Body of pancreas (tissue), 4 donors: ENCODE data around the gene ANKRD33B. TPM values are rescaled to one million over a fixed set of nuclear protein-coding genes. Genes with fewer than 3 reads are reported as not detected.

Experiments
- ATAC-seq: fragments of 150-250 bp; one replicate; pipeline ENCODE4 v1.9.1; 2016
- DNase-seq, 4 donors: peaks; one replicate each; pipeline ENCODE4 v3.0.0-alpha.2; 2019
- H3K27ac ChIP-seq, 4 donors: fragments of 200-600 bp; sonication (generic); 1 replicate in 3 of 4; 2 replicates in 1 of 4; pipeline versions ENCODE4 v1.5.1 to v1.6.1; 2016 to 2019; ENCODE audit warnings: mild to moderate bottlenecking in 1 of 4, mixed read lengths in 1 of 4, moderate library complexity in 1 of 4
- H3K27me3 ChIP-seq, 2 donors: fragments of 200-600 bp; sonication (generic); one replicate each; pipeline ENCODE4 v1.6.0; 2016; ENCODE audit warnings: mild to moderate bottlenecking in 1 of 2
- H3K36me3 ChIP-seq, 2 donors: fragments of 200-600 bp; sonication (generic); replicated peaks in 1 of 2; 2 replicates each; pipeline ENCODE4 v1.5.1; 2016; ENCODE audit warnings: low read depth in 2 of 2; ENCODE audit not compliant: insufficient read depth in 1 of 2
- H3K4me1 ChIP-seq: fragments of 200-600 bp; sonication (generic); one replicate; pipeline ENCODE4 v1.6.0; 2016
- H3K4me3 ChIP-seq, 2 donors: fragments of 200-600 bp; sonication (generic); 1 replicate in 1 of 2; 2 replicates in 1 of 2; pipeline ENCODE4 v1.5.1; 2016 to 2019
- H3K9me3 ChIP-seq, 3 donors: fragments of 200-600 bp; sonication (generic); 1 replicate in 2 of 3; 2 replicates in 1 of 3; pipeline ENCODE4 v1.5.1; 2016
- CTCF ChIP-seq, 7 experiments: fragments of 450-650 bp in 4 of 7; fragments of 200-600 bp in 3 of 7; sonication (generic) in 3 of 7; IDR thresholded peaks; one replicate each; pipeline ENCODE4 v1.5.1; 2016 to 2019; ENCODE audit warnings: antibody characterized with exemption in 7 of 7
- POLR2A ChIP-seq, 3 donors: fragments of 450-650 bp; IDR thresholded peaks; one replicate each; pipeline ENCODE4 v1.6.1; 2016; ENCODE audit warnings: antibody characterized with exemption in 3 of 3, mild to moderate bottlenecking in 2 of 3
- WGBS, 2 donors: methylation state at CpG; one replicate each; pipeline ENCODE4 v1.1.5; 2017; 5-methylcytosine and 5-hydroxymethylcytosine counted together
- intact Hi-C: fragments of 100-400 bp; cut with DNase I; formaldehyde crosslinking; loops from one replicate; pipeline ENCODE4 v1.15.1; 2023
- total RNA-seq, 2 donors: library from RNA; depleted of rRNA; stranded (reverse); fragments of >200 nt; gene quantifications; one replicate each; pipeline ENCODE4 v1.1.0, GENCODE V29; 2016

Gene ANKRD33B
- total RNA-seq, 2 donors from 2014 or later = 2.3 to 3.9 TPM

DNA sequence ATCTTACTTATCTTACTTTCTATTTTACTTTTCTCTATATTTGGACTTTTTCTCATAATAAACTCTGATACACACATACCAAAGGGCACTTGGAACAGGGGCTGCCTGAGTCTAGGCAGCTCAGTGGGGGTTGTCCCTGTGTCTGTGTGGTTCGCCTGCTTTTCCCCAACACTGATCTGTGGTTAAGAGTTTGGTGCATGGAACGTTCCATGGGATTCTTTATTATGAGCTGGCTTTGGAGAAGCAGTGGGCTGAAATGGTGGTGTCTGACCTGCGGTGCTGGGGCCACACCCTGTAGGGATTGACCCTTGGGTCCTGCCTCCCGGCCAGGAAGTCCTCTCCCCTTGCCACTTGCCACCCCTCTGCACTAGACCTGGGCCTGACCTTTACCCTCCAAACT is 47.4 kb downstream of the ANKRD33B start:
- DNase-seq (no peak), ATAC-seq (no peak)
- no peaks in the 10 kb centered on the region for H3K36me3 ChIP-seq
- no peak for TF ChIP-seq CTCF (IDR thresholded peaks at IDR 0.05)
- TF ChIP-seq POLR2A (IDR thresholded peaks at IDR 0.05) = no peak
- WGBS, 2 donors = 73 to 80% methylated on average over 4 of the region's 4 CpGs
- no peaks in the 10 kb centered on the region for H3K27me3 ChIP-seq
- no peak overlapping the region for H3K27ac ChIP-seq
- intact Hi-C loops = no loop called here
- no peak overlapping the region for H3K4me3 ChIP-seq
- H3K4me1 ChIP-seq = no peaks in the 10 kb centered on the region
- no peaks in the 10 kb centered on the region for H3K9me3 ChIP-seq

- Histone ChIP-seq H3K9me3 (no peaks in the 10 kb centered on the region), H3K4me3 (no peak overlapping the region), H3K4me1 (no peaks in the 10 kb centered on the region), H3K36me3 (no peaks in the 10 kb centered on the region), H3K27me3 (no peaks in the 10 kb centered on the region), H3K27ac (no peak overlapping the region)
- DNase-seq (no peak), ATAC-seq (no peak)
- intact Hi-C loops = no loop called here
- WGBS, 2 donors = 74% methylated on average over 5 of the region's 5 CpGs
- no peak for TF ChIP-seq CTCF (IDR thresholded peaks at IDR 0.05)
- TF ChIP-seq POLR2A (IDR thresholded peaks at IDR 0.05) = no peak
Observed at GRCh38 chr5:10612251-10612650, 48.4 kb downstream of the ANKRD33B start.

DNA sequence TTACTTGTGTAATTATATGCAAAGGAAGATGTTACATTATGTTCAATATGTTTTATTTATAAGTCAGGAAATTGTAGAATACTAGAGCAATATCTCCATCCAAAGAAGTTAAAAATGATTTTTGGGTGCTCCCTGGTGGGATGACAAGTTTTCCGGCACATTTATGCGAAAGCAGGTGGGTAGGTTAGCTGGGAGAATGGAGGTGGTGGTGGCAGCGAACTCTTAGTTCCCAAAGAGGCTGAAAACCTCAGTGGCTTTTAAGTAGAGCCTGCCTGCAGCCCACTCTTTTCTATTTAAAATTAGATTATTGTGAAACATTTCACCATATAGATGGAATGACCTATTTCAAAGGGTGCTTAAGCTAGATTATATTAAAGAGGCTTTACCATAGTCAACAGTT is 51.8 kb downstream of the ANKRD33B start:
- intact Hi-C loops = no loop called here
- ATAC-seq (no peak), DNase-seq (no peak)
- H3K4me1 ChIP-seq = no peaks in the 10 kb centered on the region
- no peaks in the 10 kb centered on the region for H3K27me3 ChIP-seq
- TF ChIP-seq POLR2A (IDR thresholded peaks at IDR 0.05) (no peak), CTCF (IDR thresholded peaks at IDR 0.05) (no peak)
- no peak overlapping the region for H3K4me3 ChIP-seq
- 88 to 89% methylated on average over 3 of the region's 3 CpGs for WGBS, 2 donors
- no peaks in the 10 kb centered on the region for H3K9me3 ChIP-seq
- no peaks in the 10 kb centered on the region for H3K36me3 ChIP-seq
- H3K27ac ChIP-seq = no peak overlapping the region

GRCh38 chr5:10617103-10617502 is 53.2 kb downstream of the ANKRD33B start:
- intact Hi-C loops = no loop called here
- no peaks in the 10 kb centered on the region for H3K4me1 ChIP-seq
- TF ChIP-seq POLR2A (IDR thresholded peaks at IDR 0.05) = no peak
- no peak for TF ChIP-seq CTCF (IDR thresholded peaks at IDR 0.05)
- no peaks in the 10 kb centered on the region for H3K9me3 ChIP-seq
- H3K27me3 ChIP-seq = no peaks in the 10 kb centered on the region
- H3K36me3 ChIP-seq = no peaks in the 10 kb centered on the region
- no peak for ATAC-seq
- no peak for DNase-seq
- H3K27ac ChIP-seq = no peak overlapping the region
- H3K4me3 ChIP-seq = no peak overlapping the region
- WGBS, 2 donors = 74 to 89% methylated on average over 10 of the region's 10 CpGs

DNA sequence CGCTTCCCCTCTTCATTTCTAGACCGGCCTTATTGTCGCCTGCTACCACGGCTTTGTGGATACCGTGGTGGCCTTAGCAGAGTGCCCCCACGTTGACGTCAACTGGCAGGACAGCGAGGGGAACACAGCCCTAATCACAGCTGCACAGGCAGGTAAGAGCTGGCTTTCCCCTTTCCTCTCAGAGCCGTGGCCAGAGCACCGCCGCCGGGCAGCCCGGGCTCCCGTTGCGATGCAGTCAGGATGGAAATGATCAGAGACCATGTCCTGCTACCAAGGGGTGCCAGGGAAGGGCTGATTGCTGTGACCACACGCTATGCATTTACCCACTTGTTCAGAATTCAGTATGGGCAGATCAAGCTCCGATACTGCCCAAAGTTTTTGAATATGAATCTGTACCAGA is 54.4 kb downstream of the ANKRD33B start:
- no peaks in the 10 kb centered on the region for H3K36me3 ChIP-seq
- intact Hi-C loops = no loop called here
- H3K27me3 ChIP-seq = no peaks in the 10 kb centered on the region
- H3K4me1 ChIP-seq = no peaks in the 10 kb centered on the region
- H3K9me3 ChIP-seq = no peaks in the 10 kb centered on the region
- 84% methylated on average over 17 of the region's 17 CpGs for WGBS, 2 donors
- ATAC-seq = no peak
- TF ChIP-seq POLR2A (IDR thresholded peaks at IDR 0.05) (no peak), CTCF (IDR thresholded peaks at IDR 0.05) (no peak)
- no peak for DNase-seq
- H3K4me3 ChIP-seq = no peak overlapping the region
- H3K27ac ChIP-seq = no peak overlapping the region
